GM20000 (cell line): ENCODE data around the gene CLCN7.

Source experiments
- DNase-seq: peaks from one replicate; pipeline ENCODE4 v3.0.0; 2012; ENCODE audit warnings: low spot score
- TF ChIP-seq, protein P1 (sequence below): IDR thresholded peaks from 2 replicates; pipeline ENCODE4 v1.5.1; 2012; ENCODE audit warnings: mild to moderate bottlenecking, control low read depth; ENCODE audit errors: extremely low read depth, missing control alignments

The CLCN7 gene

GRCh38 chr16:1457489-1458245 lies 17.2 kb downstream of the CLCN7 start:
- TF ChIP-seq, protein P1, sequence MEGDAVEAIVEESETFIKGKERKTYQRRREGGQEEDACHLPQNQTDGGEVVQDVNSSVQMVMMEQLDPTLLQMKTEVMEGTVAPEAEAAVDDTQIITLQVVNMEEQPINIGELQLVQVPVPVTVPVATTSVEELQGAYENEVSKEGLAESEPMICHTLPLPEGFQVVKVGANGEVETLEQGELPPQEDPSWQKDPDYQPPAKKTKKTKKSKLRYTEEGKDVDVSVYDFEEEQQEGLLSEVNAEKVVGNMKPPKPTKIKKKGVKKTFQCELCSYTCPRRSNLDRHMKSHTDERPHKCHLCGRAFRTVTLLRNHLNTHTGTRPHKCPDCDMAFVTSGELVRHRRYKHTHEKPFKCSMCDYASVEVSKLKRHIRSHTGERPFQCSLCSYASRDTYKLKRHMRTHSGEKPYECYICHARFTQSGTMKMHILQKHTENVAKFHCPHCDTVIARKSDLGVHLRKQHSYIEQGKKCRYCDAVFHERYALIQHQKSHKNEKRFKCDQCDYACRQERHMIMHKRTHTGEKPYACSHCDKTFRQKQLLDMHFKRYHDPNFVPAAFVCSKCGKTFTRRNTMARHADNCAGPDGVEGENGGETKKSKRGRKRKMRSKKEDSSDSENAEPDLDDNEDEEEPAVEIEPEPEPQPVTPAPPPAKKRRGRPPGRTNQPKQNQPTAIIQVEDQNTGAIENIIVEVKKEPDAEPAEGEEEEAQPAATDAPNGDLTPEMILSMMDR: no peak
- no peak for DNase-seq

DNA sequence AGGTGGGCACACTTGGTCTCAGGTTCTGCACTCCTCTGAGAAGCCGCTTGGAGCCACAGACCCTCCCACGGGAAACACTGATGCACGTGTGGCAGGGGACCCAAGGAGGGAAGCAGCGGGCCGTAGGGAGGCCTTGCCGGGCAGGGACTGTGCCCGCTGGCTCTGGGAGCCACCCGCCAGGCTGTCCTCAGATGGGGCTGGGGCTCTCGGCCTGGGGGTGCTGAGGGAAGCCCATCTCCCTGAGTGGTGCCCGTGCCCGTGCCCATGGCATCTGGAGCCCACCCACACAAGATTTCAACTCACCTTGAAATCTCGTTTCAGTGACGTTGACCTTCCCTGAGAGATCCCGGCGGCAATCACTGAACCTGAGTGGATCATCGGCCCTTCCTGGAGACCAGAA lies 17.9 kb downstream of the CLCN7 start:
- TF ChIP-seq, protein P1: no peak
- no peak for DNase-seq

GRCh38 chr16:1455190-1456171 lies 19.3 kb downstream of the CLCN7 start:
- DNase-seq: no peak
- TF ChIP-seq, protein P1: no peak

DNA sequence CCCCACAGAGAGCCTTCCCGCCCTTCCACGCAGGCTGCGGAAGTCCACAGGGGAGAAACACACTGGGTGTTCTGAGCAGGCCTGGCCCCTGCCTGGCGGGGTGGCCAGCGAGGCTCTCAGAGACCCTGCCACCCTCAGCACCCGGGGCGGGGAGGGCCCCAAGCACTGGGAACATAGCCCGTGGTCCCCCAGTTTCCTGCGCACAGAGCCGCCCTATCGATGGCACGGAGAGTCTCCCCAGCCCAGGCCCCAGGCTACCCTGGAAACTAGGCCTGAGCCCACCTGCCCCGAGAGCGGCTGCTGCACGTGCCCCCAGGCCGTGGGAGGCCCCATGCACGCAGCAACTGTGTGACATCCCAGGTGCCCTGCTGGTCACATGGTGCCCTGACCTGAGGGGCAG lies 20.3 kb downstream of the CLCN7 start:
- TF ChIP-seq, protein P1: no peak
- DNase-seq: no peak

- TF ChIP-seq, protein P1: no peak
- no peak for DNase-seq
Measured at GRCh38 chr16:1453316-1453715, 21.5 kb downstream of the CLCN7 start.

GRCh38 chr16:1452530-1452929 lies 22.3 kb downstream of the CLCN7 start:
- TF ChIP-seq, protein P1: no peak
- no peak for DNase-seq
